ENCODE results near the gene SHISA4.
A peak's percentile ranks its signal among the peaks of the same experiment; 100 is the strongest.
"Not testable (repeated sequence)": the region's sequence is repeated elsewhere in the genome, so short reads cannot be mapped to it uniquely, and the experiment has no call there.

The SHISA4 gene

DNA sequence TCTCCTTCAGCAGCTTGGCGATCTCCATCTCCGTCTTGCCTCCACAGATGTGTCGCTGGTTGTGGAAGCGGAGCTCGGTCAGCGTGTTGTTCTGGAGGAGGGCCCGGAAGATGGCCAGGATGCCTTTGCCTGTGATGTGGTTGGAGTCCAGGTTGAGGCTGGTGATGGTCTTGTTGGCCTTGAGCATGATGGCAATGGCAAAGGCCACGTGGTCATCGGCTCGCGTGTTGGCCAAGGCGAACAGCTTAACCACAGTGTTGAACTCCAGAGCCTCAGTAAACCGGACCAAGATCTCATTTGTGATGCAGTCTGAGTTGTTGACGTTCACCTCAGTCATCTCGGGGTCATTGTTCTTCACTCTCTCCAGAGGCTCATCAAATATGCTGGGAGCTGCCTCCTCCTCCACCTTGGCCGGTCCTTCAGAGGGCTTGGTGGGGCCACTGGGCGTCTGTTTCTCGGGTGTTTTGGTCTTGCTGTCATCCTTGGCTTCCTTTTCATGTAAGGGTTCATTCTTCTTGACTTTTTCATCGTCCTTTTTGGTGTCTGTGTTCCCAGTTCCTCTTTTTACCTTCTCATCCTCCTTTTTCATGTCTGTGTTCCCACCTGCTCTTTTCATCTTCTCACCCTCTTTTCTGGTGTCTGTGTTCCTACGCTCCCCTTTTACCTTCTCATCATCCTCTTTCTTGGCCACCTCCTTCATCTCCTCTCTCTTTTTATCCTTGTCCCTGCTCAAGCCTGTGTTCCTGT is 11.2 kb downstream of the SHISA4 start:
- DNase-seq: no peak

DNA sequence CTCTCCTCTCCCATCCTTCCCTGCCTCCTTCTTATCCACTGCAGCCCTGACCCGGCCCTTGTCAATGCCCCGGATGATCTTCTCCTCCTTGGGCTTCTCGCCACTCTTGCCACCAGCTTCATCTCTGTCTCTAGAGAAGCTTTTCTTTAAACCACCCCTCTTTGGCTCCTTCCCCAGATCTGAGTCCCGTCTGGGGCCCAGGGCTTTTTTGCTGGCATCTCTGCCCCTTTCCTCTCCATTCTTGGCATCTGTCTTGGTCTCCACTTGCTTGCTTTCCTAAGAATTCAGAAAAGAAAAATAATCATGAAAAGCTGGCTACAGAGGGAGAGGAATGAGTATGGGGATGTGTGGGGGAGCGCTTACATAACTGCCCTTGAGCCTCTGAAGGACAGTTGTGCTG is 11.8 kb downstream of the SHISA4 start:
- DNase-seq: no peak

DNA sequence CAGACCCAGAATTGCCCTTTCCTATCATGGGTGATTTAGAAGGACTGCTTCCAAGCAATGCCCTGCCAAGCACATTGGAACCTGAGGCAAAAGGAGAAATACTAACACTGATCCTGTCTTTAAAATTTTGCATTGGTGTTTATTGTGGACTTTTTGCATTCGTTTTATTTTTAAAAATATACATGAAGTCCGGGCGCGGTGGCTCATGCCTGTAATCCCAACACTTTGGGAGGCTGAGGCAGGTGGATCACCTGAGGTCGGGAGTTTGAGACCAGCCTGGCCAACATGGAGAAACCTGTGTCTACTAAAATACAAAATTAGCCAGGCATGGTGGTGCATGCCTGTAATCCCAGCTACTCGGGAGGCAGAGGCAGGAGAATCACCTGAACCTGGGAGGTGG is 12.3 kb downstream of the SHISA4 start:
- not testable (repeated sequence) for DNase-seq

DNA sequence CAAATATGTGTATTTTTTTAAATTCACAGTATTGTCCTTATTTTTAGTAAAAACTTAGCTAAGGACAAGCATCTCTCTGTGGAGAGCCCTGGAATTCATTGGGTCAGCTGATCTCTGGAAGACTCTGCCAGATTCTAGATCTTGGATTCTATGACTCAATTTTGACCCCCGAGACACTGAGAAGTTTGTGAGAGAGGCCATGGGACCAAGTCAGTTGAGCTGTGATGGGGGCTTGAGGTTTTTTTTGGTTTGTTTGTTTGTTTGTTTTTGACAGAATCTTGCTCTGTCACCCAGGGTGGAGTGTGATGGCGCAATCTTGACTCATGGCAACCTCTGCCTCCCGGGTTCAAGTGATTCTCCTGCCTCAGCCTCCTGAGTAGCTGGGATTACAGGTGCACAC is 13.5 kb downstream of the SHISA4 start:
- peak; percentile 73 for DNase-seq

DNA sequence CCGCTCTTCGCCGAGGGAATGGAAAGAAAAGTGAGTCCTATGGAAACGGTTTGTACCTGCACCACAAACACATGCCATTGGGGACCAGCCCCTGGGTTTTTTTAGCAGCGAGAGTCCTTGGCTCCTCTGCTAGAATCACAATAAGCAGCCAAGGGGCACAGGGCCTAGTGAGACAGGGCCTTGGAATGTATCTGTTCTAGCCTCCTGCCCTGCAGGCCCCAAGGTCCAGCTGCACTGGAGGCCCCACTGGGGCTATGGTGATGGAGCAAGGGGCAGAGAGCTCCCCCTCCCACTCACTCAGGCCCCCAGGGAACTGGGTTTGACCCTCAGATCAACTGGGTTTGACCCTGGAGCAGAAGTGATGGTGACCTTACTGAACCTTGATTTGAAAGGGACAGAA is 14.4 kb downstream of the SHISA4 start:
- peak; percentile 82 for DNase-seq

DNA sequence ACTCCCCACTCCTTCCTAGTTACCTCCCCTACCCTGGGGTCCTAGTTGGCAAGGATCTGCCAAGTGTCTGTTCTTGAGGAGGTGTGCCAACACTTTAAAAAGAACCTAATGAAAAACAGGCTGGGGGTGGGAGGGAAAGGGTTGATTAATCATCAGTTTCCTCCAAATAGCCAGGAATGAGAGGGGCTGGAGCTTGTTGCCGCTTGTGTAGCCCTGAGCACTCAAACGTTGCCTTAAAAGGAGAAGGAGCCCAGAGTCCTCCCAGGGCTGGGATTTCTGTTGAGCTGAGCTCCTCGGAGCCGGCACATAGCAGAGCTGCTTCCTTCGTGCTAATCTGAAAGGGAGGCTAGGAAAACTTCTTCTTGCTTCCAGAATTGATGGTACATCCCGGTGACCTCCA is 15.9 kb downstream of the SHISA4 start:
- peak; percentile 99 for DNase-seq

DNA sequence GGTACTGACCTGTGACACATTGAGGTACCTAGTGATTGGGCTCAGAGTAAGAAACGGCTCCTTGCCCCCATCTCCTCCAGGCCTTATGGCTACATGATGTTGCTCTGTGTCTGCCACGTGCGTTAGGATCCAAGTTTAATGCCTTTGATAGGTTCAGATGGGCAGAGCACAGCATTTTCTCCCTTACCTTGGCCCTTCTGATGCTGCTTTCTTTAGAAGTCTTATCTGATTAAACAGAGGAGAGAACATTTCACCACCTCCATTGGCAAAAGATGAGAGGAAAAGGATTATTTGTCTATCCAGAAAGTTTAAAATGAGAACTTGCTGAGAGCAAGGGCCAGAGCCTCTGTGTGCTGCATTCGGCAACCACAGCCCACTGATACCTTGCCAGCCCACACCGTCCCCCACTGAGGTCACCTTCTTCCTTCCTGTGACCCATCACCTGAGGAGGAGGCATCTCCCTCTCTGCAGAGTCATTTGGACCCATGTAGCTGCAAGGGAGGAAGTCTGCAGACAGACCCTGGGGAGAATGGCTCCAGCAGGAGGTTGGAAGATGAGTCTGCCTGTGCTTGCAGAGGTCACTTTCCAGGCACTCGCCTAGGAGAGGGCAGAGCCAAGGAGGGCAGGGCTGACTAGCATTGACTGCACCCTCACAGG is 16.7 kb downstream of the SHISA4 start:
- DNase-seq: no peak

DNA sequence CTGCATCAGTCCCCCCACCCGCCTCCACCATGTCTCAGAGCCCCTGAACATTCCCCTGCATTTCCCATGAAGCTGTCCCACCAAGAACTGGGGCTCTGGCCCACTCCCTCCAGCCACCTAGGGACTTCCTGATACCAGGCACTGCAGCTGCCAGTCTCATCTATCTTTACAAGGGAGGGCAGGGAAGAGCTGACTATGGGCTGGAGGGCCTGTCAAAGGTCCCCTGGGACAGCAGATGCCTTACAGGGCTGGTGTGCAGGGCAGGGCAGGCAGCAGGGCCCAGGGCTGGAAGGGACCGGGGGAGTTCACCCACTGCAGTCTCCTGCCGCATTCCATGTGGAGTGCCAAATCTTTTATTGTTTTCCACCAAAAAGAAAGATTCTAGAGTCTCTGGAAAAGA is 17.6 kb downstream of the SHISA4 start:
- peak; percentile 62 for DNase-seq

DNA sequence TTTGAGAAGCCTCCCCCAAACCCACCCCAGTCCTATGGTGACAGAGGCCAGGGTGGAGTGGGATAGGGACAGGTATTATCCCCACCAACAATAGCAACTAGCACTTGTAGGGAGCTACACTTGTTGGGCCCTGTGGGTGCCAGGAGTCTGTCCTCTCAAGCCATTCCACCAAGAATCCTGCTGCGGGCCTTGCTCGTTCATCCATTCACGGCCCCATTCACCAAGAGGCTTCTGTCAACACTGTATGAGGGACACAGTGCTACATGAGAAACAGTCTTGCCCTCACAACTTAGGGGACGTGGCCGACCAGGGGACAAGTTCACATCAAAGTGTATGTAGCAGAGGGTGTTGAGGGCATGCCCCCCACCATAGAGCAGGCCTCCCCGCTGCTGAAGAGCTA is 18.9 kb downstream of the SHISA4 start:
- no peak for DNase-seq

DNA sequence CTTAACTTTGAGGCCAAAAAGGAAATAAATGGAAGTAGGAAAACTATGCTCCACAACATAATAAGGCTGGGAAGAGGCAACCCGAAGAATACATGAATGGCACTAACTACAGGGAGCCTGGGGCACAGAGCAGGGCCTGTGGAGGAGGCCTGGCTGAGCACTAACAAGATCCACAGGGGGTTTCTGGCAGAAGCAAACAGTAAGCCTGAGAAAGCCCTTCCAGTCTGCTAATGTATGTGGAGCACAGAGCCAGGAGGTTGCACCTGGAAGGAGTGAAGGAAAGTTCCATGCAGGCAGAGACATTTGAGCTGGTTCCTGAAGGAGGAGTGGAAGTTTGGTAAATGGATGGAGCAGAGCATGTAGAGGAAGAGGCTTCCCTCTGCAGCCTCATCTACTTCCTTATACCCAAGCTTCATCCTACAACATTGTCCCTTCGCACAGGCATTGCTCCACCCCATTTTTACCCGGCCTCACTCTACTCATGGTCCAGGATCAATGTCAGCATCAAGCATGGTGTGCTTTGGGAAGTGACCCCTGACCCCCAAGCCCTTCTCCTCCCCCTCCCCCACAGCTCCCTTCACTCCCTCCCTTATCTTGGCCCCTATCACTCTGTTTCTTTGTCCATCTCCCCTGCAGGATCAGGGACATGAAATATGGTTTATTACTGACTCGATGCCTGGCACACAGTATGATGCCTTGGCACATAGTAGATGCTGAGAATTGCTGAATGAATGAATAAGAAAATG is 23.3 kb downstream of the SHISA4 start:
- no peak for DNase-seq

DNA sequence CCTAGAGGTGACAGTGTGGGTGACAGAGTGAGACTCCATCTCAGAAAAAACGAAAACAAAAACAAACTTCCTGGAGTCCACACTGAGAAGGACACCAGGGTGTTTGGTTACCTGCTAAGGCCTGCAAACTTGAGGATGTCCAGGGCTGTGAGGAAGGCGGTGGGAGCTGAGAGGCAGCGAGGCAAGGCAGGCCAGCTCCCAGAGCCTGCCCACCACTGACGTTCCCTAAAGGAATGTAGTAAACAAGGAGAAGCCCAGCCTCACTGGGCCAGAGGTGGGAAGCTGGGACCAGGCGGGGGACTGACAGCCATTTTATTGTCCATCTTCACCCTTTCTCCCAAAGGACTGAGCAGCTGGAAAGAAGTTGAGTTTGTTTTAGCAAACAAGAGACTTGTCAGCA is 24.1 kb downstream of the SHISA4 start:
- DNase-seq: no peak

DNA sequence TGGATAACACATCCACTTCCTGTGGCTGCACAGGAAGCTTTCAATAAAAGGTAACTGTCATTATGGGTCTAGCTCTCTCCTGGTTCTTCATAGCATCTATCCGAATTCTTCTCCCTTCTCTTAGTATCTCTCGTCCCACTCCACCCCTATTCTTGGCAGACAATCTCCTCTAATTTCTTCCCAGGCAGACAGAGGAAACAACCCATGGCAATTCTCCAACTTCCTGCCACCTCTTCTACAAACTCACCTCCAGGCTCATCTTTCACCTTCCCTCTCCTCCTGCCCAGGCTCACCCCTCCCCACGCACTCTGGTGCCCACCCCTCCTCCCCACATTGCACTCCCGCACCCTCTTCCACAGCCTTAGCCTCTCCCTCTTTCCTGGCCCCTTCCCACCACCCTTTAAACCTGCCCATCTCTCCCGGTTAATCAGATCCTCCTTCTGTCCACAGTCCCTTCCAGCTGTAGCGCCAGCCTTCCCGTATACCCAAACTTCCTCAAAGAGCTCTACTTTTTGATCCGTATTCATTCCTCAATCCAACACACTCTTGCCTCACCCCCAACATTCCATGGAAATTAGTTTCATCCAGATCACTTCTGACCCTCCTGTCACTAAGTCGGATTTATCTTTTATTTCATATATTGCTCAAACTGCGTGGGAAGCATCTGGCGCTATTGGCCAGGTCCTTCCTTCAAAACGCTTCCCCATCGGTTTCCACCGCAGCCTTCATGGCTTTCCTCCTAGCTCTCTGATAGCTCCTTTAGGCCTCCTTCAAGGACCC is 25.9 kb downstream of the SHISA4 start:
- DNase-seq: no peak

DNA sequence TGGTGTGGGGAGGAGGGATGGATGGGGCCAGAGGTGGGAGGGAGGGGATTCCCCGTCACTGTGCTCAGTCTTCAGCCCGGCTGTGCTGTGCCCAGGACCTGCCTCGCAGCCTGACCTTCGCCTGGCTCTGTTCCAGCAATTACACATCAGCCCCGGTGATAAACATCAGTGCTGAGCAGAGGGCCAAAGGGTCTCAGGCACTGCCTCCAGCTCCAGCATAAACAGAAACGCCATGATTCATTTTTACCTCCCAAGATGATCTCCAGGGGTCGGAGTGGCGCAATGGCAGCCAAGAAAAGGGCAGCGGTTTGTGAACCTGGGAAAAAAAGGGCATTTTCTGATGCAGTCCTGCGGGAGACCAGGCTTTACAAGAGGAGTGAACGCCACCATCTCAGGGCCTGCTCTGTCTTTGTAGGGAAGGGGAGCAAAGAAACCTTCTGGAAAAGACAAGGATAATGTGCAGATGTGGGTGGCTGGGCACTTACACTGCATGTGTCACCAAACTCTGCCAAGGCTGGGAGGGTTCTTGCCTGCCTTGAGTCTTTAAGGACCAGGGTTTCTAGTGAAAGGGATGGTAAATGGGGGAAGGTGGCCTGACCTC is 28.1 kb downstream of the SHISA4 start:
- peak; percentile 84 for DNase-seq

DNA sequence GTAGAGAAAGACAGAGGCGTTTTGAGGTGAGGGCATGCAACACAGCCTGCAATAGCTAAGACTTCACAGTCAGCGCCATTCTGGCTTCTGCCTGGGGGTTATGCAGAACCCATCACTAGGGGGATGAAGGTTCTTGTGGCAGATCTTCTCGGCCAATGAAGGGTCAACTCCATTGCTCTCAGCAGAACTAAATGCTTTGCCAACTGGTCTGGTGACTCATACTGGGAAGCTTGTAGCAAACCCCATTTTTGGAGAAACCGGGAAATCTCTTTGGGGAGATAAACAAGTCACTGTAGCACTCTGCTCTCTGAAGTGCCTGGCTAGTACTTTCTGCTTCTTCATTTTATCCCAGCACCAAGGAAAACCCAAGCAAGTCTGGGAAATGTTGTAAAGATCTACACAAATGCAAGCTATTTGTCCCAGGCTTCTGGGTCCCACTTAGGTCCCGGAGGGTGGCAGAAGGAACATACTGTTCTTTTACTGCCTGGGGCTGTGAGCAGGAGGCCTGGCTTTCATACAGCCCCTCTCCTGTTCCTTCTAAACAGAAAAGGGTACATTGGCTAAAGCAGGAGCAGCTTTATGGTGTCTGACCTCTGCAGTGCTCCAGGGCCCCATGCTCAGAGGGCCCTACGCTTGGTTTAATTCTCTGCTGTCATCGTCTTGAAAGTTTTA is 28.8 kb downstream of the SHISA4 start:
- DNase-seq: peak; percentile 84

DNA sequence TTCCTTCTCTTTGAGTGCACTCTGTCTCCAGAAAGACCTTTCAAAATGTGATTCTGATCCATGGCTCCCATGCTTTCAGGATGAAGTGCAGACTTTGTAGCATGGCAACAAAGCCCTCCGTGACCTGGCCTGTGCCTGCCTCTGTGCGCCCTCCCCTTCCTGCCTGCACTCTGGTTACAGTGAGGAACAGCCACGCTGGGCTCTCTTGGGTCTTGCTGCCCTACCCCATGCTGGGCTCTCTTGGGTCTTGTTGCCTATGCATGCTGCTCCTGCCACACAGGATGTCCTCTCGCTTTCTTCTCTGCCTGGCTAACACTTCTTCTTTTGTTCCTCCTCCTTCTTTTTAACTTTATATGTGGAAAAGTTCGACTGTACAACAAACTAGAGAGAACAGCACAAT is 29.6 kb downstream of the SHISA4 start:
- DNase-seq: no peak

DNA sequence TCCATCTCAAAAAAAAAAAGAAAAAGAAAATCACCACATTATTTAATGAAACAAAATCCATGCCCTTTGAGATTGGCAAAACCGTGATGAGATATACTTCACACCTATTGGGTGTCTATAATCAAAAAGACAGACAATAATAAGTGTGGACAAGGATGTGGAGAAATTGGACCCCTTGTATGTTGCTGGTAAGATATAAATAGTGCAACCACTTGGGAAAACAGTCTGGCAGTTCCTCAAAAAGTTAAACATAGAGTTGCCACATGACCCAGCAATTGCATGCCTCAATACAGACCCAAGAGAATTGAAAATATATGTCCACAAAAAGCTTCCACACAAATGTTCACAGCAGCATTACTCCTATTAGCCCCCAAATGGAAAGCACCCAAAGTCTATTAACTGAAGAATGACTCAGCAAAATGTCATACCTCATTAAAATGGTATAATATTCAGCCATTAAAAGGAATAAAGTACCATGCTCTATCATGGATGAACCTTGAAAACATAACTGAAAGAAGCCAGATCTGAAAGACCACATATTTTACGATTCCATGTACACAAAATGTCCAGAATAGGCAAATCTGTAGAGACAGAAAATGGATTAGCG is 33.4 kb downstream of the SHISA4 start:
- no peak for DNase-seq

DNA sequence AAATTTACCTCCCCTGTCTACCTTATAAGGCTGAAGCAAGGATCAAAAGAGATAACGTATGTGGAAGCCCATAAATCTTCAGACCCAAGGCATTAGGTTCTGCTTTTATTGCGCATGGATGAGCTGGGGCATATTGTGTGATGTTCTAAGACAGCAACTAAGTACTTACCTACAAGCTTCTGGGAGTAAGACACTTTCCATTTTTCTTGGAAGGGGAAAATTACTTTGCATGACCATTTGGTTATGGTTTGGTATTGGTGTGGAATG is 36.5 kb downstream of the SHISA4 start:
- DNase-seq: no peak

DNA sequence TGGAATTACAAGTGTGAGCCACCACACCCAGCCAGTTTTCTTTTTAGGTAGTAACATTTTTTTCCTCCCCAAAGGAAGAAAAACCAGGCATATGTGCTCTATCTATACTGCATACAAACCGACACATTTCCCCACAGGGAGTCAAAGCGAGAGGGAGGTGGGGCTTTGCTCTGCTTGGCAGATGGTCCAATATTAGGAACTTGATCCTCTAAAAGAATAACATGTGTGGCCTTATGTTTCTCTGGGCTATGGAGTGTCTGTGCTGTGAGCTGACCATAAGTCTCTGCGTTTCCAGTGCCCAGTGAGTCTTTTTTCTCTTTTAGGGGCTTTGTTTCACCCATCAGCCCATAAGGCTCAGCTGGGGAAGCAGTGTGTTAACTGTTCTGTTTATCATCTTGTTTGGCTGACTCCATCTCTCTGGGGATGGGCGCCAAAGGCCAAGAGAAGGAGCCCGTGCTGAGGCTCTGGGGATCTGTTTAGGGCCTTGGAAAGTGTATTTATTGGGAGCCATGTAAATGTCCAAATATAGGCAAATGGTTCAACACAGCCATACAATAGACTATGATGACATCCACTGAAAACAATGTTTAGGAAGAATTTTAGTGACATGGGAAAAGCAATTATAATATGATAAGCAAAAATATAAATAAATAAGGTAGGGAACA is 37.4 kb downstream of the SHISA4 start:
- peak; percentile 59 for DNase-seq

DNA sequence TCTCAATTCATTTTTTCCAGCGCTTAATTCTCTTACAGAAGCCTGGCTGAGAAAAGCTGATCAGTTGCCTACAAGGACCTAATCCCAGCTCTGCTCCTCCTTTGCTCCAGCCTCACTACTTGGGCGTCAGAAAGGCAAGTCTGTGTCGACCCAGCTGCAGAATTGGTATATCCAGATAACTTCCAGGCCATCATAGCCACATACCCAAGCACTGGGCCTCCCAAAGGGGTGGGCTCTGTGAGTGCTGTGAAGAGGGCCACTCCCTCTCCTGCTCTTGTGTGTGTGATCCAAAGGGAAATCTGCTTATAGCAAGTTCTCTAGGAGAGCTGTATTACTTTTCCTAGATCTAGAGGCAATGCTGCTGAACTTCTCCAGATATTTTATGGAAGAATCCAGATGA is 39.6 kb downstream of the SHISA4 start:
- no peak for DNase-seq

DNA sequence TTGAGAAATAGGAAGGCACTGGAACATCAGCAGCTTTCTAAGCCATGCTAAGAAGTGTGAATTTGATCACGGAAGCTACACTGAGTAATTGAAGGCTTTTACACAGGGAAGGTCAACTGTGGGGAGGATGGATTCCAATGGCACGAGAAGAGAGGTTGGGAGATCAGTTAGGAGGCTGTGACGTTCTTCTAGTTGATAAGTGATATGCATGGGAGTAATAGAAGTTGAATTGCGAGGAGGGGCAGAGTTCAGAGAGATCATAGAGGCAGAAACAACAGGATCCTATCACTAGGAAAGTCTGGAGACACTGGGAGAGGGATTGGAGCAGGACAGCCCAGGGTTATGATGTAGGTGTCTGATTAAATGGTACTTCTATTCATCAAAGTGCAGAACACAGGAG is 41.4 kb downstream of the SHISA4 start:
- DNase-seq: no peak

DNA sequence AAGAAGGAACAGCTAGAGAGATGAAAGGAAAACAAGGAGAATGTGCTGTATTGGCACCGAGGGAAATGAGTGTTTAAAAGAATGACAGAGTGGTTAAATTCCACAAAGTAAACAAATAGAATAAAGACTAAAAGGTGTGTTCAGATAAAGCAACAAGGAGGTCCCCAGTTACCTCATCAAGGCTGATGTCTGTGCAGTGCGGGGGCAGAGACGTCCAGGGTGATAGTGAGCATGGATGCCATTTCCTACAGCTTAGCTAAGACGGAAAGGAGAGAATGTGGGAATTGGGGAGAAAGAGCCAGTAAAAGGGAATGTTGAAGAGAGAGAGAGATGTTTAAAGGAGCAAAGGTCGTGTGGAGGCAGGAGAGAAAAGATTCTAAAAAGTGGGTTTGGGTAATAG is 42.1 kb downstream of the SHISA4 start:
- no peak for DNase-seq

Measured in fibroblast of skin of back (primary cell).